IMR-90 (cell line): ENCODE data around the gene TMEM74B. TPM values are rescaled to one million over a fixed set of nuclear protein-coding genes. Genes with fewer than 3 reads are reported as not detected.

Experiments used
- ATAC-seq: fragments of 200-7000 bp; cut with Tn5 transposase; 2 replicates; pipeline ENCODE4 v1.9.1; 2020; ENCODE audit warnings: low read depth, mild to moderate bottlenecking, moderate library complexity
- BruUV-seq: library from RNA; stranded (reverse); fragments of 400-500 nt; replicated peaks from 2 replicates; lab custom pipeline; 2021; lab: Mats Ljungman, UMichigan
- CTCF ChIA-PET: fragments of 300-600 bp; formaldehyde crosslinking; extraction: SDS; loops from one replicate; lab custom pipeline; 2021; ENCODE audit warnings: antibody characterized with exemption; lab: Yijun Ruan, JAX
- POLR2A ChIA-PET: fragments of 300-600 bp; sonication (Branson Sonifier 250); formaldehyde crosslinking; loops from one replicate; lab custom pipeline; 2022; ENCODE audit warnings: antibody characterized with exemption; ENCODE audit not compliant: unreplicated experiment; lab: Charles Lee
- DNase-seq: peaks from one replicate; pipeline ENCODE4 v3.0.0; 2013
- H2AFZ ChIP-seq: replicated peaks from 2 replicates; pipeline ENCODE3; 2013; ENCODE audit warnings: low read length, mild to moderate bottlenecking; ENCODE audit not compliant: poor library complexity
- H2AK5ac ChIP-seq: 2 replicates; pipeline ENCODE4 v1.6.1; 2013; ENCODE audit warnings: low read depth, low read length, inconsistent platforms
- H2AK9ac ChIP-seq: replicated peaks from 2 replicates; pipeline ENCODE3; 2013; ENCODE audit warnings: mild to moderate bottlenecking, low read depth, low read length, moderate library complexity; ENCODE audit not compliant: poor library complexity
- H2BK120ac ChIP-seq: 2 replicates; pipeline ENCODE4 v1.6.1; 2013; ENCODE audit warnings: low read depth, low read length, inconsistent platforms
- H2BK15ac ChIP-seq: 3 replicates; pipeline ENCODE4 v1.6.1; 2013; ENCODE audit warnings: low read depth, low read length, inconsistent platforms
- H2BK20ac ChIP-seq: 2 replicates; pipeline ENCODE4 v1.6.1; 2013; ENCODE audit warnings: low read depth, mild to moderate bottlenecking, inconsistent platforms, low read length, moderate library complexity
- H2BK5ac ChIP-seq: 2 replicates; pipeline ENCODE4 v1.6.1; 2013; ENCODE audit warnings: mild to moderate bottlenecking, low read depth, low read length, inconsistent platforms; ENCODE audit not compliant: poor library complexity, severe bottlenecking
- H3K14ac ChIP-seq: replicated peaks from 2 replicates; pipeline ENCODE4 v1.6.1; 2013; ENCODE audit warnings: low read depth, low read length, inconsistent platforms
- H3K18ac ChIP-seq: 2 replicates; pipeline ENCODE4 v1.6.1; 2013; ENCODE audit warnings: low read depth, low read length, control low read depth
- H3K23ac ChIP-seq: 2 replicates; pipeline ENCODE4 v1.6.1; 2013; ENCODE audit warnings: low read depth, low read length, inconsistent platforms
- H3K27ac ChIP-seq: 2 replicates; pipeline ENCODE4 v1.5.1; 2013; ENCODE audit warnings: mild to moderate bottlenecking, control low read depth, low read length; ENCODE audit not compliant: insufficient read depth
- H3K27me3 ChIP-seq: 2 replicates; pipeline ENCODE4 v1.6.1; 2013; ENCODE audit warnings: low read length; ENCODE audit not compliant: control insufficient read depth, insufficient read depth
- H3K36me3 ChIP-seq: 2 replicates; pipeline ENCODE4 v1.6.1; 2013; ENCODE audit warnings: low read length, mixed read lengths; ENCODE audit not compliant: control insufficient read depth, insufficient read depth
- H3K4ac ChIP-seq: 2 replicates; pipeline ENCODE4 v1.6.1; 2013; ENCODE audit warnings: low read depth, low read length, inconsistent platforms
- H3K4me1 ChIP-seq: 2 replicates; pipeline ENCODE4 v1.6.1; 2013; ENCODE audit warnings: low read length, mixed read lengths; ENCODE audit not compliant: control insufficient read depth, insufficient read depth
- H3K4me2 ChIP-seq: 2 replicates; pipeline ENCODE4 v1.6.1; 2013; ENCODE audit warnings: low read depth, mild to moderate bottlenecking, control low read depth, low read length, moderate library complexity
- H3K4me3 ChIP-seq: 2 replicates; pipeline ENCODE4 v1.5.1; 2013; ENCODE audit warnings: low read depth, mild to moderate bottlenecking, control low read depth, low read length, moderate library complexity; ENCODE audit not compliant: insufficient read depth
- H3K56ac ChIP-seq: 2 replicates; pipeline ENCODE4 v1.6.1; 2013; ENCODE audit warnings: low read length, inconsistent platforms; ENCODE audit not compliant: insufficient read depth; ENCODE audit errors: extremely low read depth
- H3K79me1 ChIP-seq, 2 experiments: 2 replicates each; pipeline ENCODE4 v1.6.1; 2013; ENCODE audit warnings: low read length in 2 of 2, inconsistent platforms in 1 of 2, low read depth in 1 of 2
- H3K9ac ChIP-seq: 2 replicates; pipeline ENCODE4 v1.6.1; 2013; ENCODE audit warnings: low read depth, low read length, control low read depth
- H3K9me1 ChIP-seq: 2 replicates; pipeline ENCODE4 v1.6.1; 2013; ENCODE audit warnings: low read length, inconsistent platforms; ENCODE audit not compliant: insufficient read depth
- H3K9me3 ChIP-seq: 2 replicates; pipeline ENCODE4 v1.6.1; 2013; ENCODE audit warnings: low read length; ENCODE audit not compliant: control insufficient read depth, insufficient read depth
- H4K20me1 ChIP-seq: 2 replicates; pipeline ENCODE4 v1.6.1; 2013; ENCODE audit warnings: low read length, inconsistent platforms; ENCODE audit not compliant: insufficient read depth
- H4K5ac ChIP-seq: 2 replicates; pipeline ENCODE4 v1.6.1; 2013; ENCODE audit warnings: mild to moderate bottlenecking, low read depth, low read length, control low read depth
- H4K8ac ChIP-seq, 2 experiments: 2 replicates each; pipeline ENCODE4 v1.6.1; 2013; ENCODE audit warnings: low read depth in 2 of 2, low read length in 2 of 2, control low read depth in 1 of 2, inconsistent platforms in 1 of 2
- H4K91ac ChIP-seq: 2 replicates; pipeline ENCODE4 v1.6.1; 2013; ENCODE audit warnings: low read depth, low read length, inconsistent platforms; ENCODE audit not compliant: insufficient read depth
- BHLHE40 ChIP-seq: fragments of 150-350 bp; IDR thresholded peaks from 2 replicates; pipeline ENCODE4 v1.6.1; 2016; ENCODE audit warnings: mild to moderate bottlenecking, low read depth, low read length
- CEBPB ChIP-seq: IDR thresholded peaks from 2 replicates; pipeline ENCODE4 v1.6.1; 2012; ENCODE audit warnings: low read depth, low read length, improper control_type of control experiment
- CHD1 ChIP-seq: IDR thresholded peaks from 2 replicates; pipeline ENCODE4 v1.6.1; 2012; ENCODE audit warnings: low read depth, low read length, improper control_type of control experiment
- CTCF ChIP-seq: conservative IDR thresholded peaks from 2 replicates; pipeline ENCODE4 v1.5.1; 2012; ENCODE audit warnings: mild to moderate bottlenecking, low read depth, low read length, improper control_type of control experiment
- FOS ChIP-seq: fragments of 150-350 bp; IDR thresholded peaks from 2 replicates; pipeline ENCODE4 v1.6.1; 2016; ENCODE audit warnings: low read depth, low read length
- MAFK ChIP-seq: IDR thresholded peaks from 2 replicates; pipeline ENCODE4 v1.6.1; 2012; ENCODE audit warnings: low read depth, low read length, improper control_type of control experiment
- MAZ ChIP-seq: IDR thresholded peaks from 2 replicates; pipeline ENCODE4 v1.6.1; 2012; ENCODE audit warnings: low read depth, mild to moderate bottlenecking, low read length, improper control_type of control experiment, moderate library complexity, borderline replicate concordance
- MXI1 ChIP-seq: IDR thresholded peaks from 2 replicates; pipeline ENCODE4 v1.6.1; 2012; ENCODE audit warnings: low read depth, mild to moderate bottlenecking, low read length, moderate library complexity, borderline replicate concordance
- NFE2L2 ChIP-seq: fragments of 150-350 bp; IDR thresholded peaks from 2 replicates; pipeline ENCODE4 v1.6.1; 2016; ENCODE audit warnings: low read depth, mild to moderate bottlenecking, low read length
- POLR2A ChIP-seq: IDR thresholded peaks from 2 replicates; pipeline ENCODE4 v1.6.1; 2012; ENCODE audit warnings: mild to moderate bottlenecking, low read depth, low read length
- RAD21 ChIP-seq: IDR thresholded peaks from 2 replicates; pipeline ENCODE4 v1.6.1; 2012; ENCODE audit warnings: low read length, improper control_type of control experiment
- RCOR1 ChIP-seq: IDR thresholded peaks from 2 replicates; pipeline ENCODE4 v1.6.1; 2012; ENCODE audit warnings: mild to moderate bottlenecking, low read length, improper control_type of control experiment; ENCODE audit not compliant: insufficient replicate concordance
- RFX5 ChIP-seq: IDR thresholded peaks from 2 replicates; pipeline ENCODE4 v1.8.0; 2012; ENCODE audit warnings: low read depth, mild to moderate bottlenecking, low read length, moderate library complexity
- SMC3 ChIP-seq: fragments of 150-350 bp; IDR thresholded peaks from 2 replicates; pipeline ENCODE4 v1.6.1; 2016; ENCODE audit warnings: low read depth, mild to moderate bottlenecking, antibody characterized with exemption, low read length, moderate library complexity
- USF2 ChIP-seq: fragments of 150-350 bp; IDR thresholded peaks from 2 replicates; pipeline ENCODE4 v1.6.1; 2017; ENCODE audit warnings: mild to moderate bottlenecking, antibody characterized with exemption, low read length, low read depth
- WGBS, 2 experiments: methylation state at CpG; one replicate each; pipeline versions ENCODE4 v1.1.5 to v1.1.7; 2013; ENCODE audit warnings: missing lambda C conversion rate in 2 of 2; ENCODE audit not compliant: insufficient read length in 1 of 2; ENCODE audit errors: extremely low coverage in 2 of 2; 5-methylcytosine and 5-hydroxymethylcytosine counted together
- dilution Hi-C: fragments of 300-500 bp; cut with HindIII; formaldehyde crosslinking; loops from one replicate; pipeline ENCODE4 v1.14.3; 2018; ENCODE audit warnings: low sequenced_read_pairs; ENCODE audit not compliant: unreplicated experiment
- in situ Hi-C: fragments of 300-500 bp; cut with MboI; formaldehyde crosslinking; loops from 3 replicates; pipeline ENCODE4 v1.14.3; 2019; ENCODE audit warnings: low sequenced_read_pairs, inconsistent platforms, mixed read lengths
- intact Hi-C: fragments of 100-400 bp; cut with micrococcal nuclease; formaldehyde crosslinking; loops from 2 replicates; pipeline ENCODE4 v1.10.0; 2022
- polyA plus RNA-seq, 3 experiments: library from polyadenylated mRNA; depleted of rRNA; stranded (reverse); fragments of >200 nt; gene quantifications; 2 replicates each; pipeline ENCODE4 v1.2.3, GENCODE V29; 2012; ENCODE audit warnings: low replicate concordance in 1 of 3
- total RNA-seq: library from RNA; depleted of rRNA; stranded (reverse); fragments of >200 nt; gene quantifications from 2 replicates; pipeline ENCODE4 v1.2.3, GENCODE V29; 2012
- TF ChIP-seq, protein P1 (sequence below): fragments of 150-350 bp; IDR thresholded peaks from 2 replicates; pipeline ENCODE4 v1.6.1; 2016; ENCODE audit warnings: low read depth, mild to moderate bottlenecking, low read length, moderate library complexity, borderline replicate concordance

TMEM74B gene
- total and polyA plus RNA-seq, 2 of the 4 experiments (the other 2 are of a cell fraction) = 0.03 TPM; not detected in 1

- in situ Hi-C loops = no loop called here
- 95% methylated on average over 7 of the region's 27 CpGs; no CpG with 5 or more reads in 1 of the 2 experiments for WGBS, 2 experiments
- H2AK9ac ChIP-seq = no peak overlapping the region
- ChIA-PET POLR2A (no interaction called here), CTCF (no interaction called here)
- H3K79me1 ChIP-seq = no peaks in the 10 kb centered on the region
- ATAC-seq (no peak), DNase-seq (no peak)
- TF ChIP-seq CTCF (no peak), RAD21 (no peak), MXI1 (no peak), RCOR1 (no peak), SMC3 (no peak), MAFK (no peak), CHD1 (no peak), NFE2L2 (no peak), FOS (no peak), USF2 (no peak), MAZ (no peak), CEBPB (no peak), BHLHE40 (no peak), POLR2A (no peak), RFX5 (no peak)
- TF ChIP-seq, protein P1, sequence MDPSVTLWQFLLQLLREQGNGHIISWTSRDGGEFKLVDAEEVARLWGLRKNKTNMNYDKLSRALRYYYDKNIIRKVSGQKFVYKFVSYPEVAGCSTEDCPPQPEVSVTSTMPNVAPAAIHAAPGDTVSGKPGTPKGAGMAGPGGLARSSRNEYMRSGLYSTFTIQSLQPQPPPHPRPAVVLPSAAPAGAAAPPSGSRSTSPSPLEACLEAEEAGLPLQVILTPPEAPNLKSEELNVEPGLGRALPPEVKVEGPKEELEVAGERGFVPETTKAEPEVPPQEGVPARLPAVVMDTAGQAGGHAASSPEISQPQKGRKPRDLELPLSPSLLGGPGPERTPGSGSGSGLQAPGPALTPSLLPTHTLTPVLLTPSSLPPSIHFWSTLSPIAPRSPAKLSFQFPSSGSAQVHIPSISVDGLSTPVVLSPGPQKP = no peak
- no peaks in the 10 kb centered on the region for H3K4me1 ChIP-seq
- no peak overlapping the region for H2BK15ac ChIP-seq
- H3K9me1 ChIP-seq = peaks cover 3% of the 10 kb centered on the region; the same call in 1 of the 2 replicates
- H3K9me3 ChIP-seq = no peaks in the 10 kb centered on the region
- no peak overlapping the region for H4K5ac ChIP-seq
- no peak overlapping the region for H4K8ac ChIP-seq
- no TSS peak for BruUV-seq
- no peak overlapping the region for H2BK20ac ChIP-seq
- no peak overlapping the region for H3K18ac ChIP-seq
- H3K23ac ChIP-seq = no peak overlapping the region
- no peak overlapping the region for H3K56ac ChIP-seq
- no peaks in the 10 kb centered on the region; the same call in 1 of the 2 replicates for H4K20me1 ChIP-seq
- no peak overlapping the region for H2BK120ac ChIP-seq
- no peak overlapping the region for H3K27ac ChIP-seq
- no peak overlapping the region for H3K14ac ChIP-seq
- H3K27me3 ChIP-seq = peaks cover 29% of the 10 kb centered on the region
- H3K4me2 ChIP-seq = no peak overlapping the region
- H3K9ac ChIP-seq = no peak overlapping the region
- no peak overlapping the region for H3K4ac ChIP-seq
- dilution Hi-C loops = no loop called here
- no peak overlapping the region for H2AK5ac ChIP-seq
- no peak overlapping the region for H4K91ac ChIP-seq
- no peak overlapping the region for H2BK5ac ChIP-seq
- no peak overlapping the region for H3K4me3 ChIP-seq
- H3K36me3 ChIP-seq = peaks cover under 1% of the 10 kb centered on the region; the same call in 1 of the 2 replicates
- H2AFZ ChIP-seq = no peak overlapping the region
- intact Hi-C loops = no loop called here
Measured at GRCh38 chr20:1180949-1181348, 3.8 kb downstream of the TMEM74B start.
